CD4-positive, alpha-beta T cell treated with Interleukin-4 for 1 hour (primary cell): ENCODE results near the gene SOX30.
A peak's percentile ranks its signal among the peaks of the same experiment; 100 is the strongest.
"Not testable (repeated sequence)": the region's sequence is repeated elsewhere in the genome, so short reads cannot be mapped to it uniquely, and the experiment has no call there.

Experiments
- DNase-seq, 2 donors: peaks; one replicate each; pipeline ENCODE4 v3.0.0-alpha.2; 2020 to 2022

SOX30 gene

GRCh38 chr5:157652377-157652692, at the start of gene SOX30:
Gene SOX30 (minus strand): TSS chr5:157652438. CDS start chr5:157652078, 360 bp downstream.
- DNase-seq: no peak

- not testable (repeated sequence) for DNase-seq
Observed at GRCh38 chr5:157698674-157699073, 46.4 kb upstream of the SOX30 start.

GRCh38 chr5:157696154-157696553, 43.9 kb upstream of the SOX30 start:
- DNase-seq: not testable (repeated sequence)

GRCh38 chr5:157693816-157694215, 41.6 kb upstream of the SOX30 start:
- DNase-seq: not testable (repeated sequence)

GRCh38 chr5:157690690-157691433, 38.6 kb upstream of the SOX30 start:
- DNase-seq: no peak

GRCh38 chr5:157689942-157690689, 37.9 kb upstream of the SOX30 start:
- peak; percentile 24 to 36 for DNase-seq

GRCh38 chr5:157687198-157687554, 34.9 kb upstream of the SOX30 start:
- DNase-seq: no peak

GRCh38 chr5:157686276-157687197, 34.3 kb upstream of the SOX30 start:
- not testable (repeated sequence) for DNase-seq

- DNase-seq: no peak
Observed at GRCh38 chr5:157682257-157682656, 30.0 kb upstream of the SOX30 start.

GRCh38 chr5:157681048-157681447, 28.8 kb upstream of the SOX30 start:
- no peak for DNase-seq

GRCh38 chr5:157680239-157680638, 28.0 kb upstream of the SOX30 start:
- no peak for DNase-seq

- no peak for DNase-seq
Observed at GRCh38 chr5:157679801-157680200, 27.6 kb upstream of the SOX30 start.

GRCh38 chr5:157677931-157678330, 25.7 kb upstream of the SOX30 start:
- DNase-seq: no peak

GRCh38 chr5:157674351-157674750, 22.1 kb upstream of the SOX30 start:
- not testable (repeated sequence) for DNase-seq

GRCh38 chr5:157672976-157673375, 20.7 kb upstream of the SOX30 start:
- DNase-seq: no peak

- no peak for DNase-seq
Observed at GRCh38 chr5:157671592-157672330, 19.5 kb upstream of the SOX30 start.

GRCh38 chr5:157670662-157671591, 18.7 kb upstream of the SOX30 start, which contains the start of gene C5orf52:
Gene C5orf52 (plus strand): TSS chr5:157671533. CDS start chr5:157671615, 82 bp downstream.
- peak in 1 of 2 donors; percentile 10 for DNase-seq

GRCh38 chr5:157669701-157670097, 17.5 kb upstream of the SOX30 start:
- DNase-seq: no peak

GRCh38 chr5:157668356-157668755, 16.1 kb upstream of the SOX30 start:
- no peak for DNase-seq

GRCh38 chr5:157665467-157666070, 13.3 kb upstream of the SOX30 start:
- peak in 1 of 2 donors; percentile 36 for DNase-seq
